GM12873 (cell line): Measurements from ENCODE around the gene MRPS2.

Experiments used
- CTCF ChIP-seq: IDR thresholded peaks from 2 replicates; pipeline ENCODE4 v1.5.1; 2012; ENCODE audit warnings: low read depth, mild to moderate bottlenecking, moderate library complexity, low read length, control low read depth; ENCODE audit not compliant: insufficient read depth; ENCODE audit errors: missing control alignments

The MRPS2 gene

GRCh38 chr9:135508211-135508820 is 7.8 kb downstream of the MRPS2 start:
- TF ChIP-seq CTCF: no peak

- TF ChIP-seq CTCF: no peak
Observed at GRCh38 chr9:135509458-135509857, 9.0 kb downstream of the MRPS2 start.

- TF ChIP-seq CTCF: no peak
Observed at GRCh38 chr9:135512241-135512603, 11.7 kb downstream of the MRPS2 start.

- no peak for TF ChIP-seq CTCF
Observed at GRCh38 chr9:135512904-135513303, 12.4 kb downstream of the MRPS2 start.

GRCh38 chr9:135513351-135513846 is 12.9 kb downstream of the MRPS2 start:
- TF ChIP-seq CTCF: no peak

- no peak for TF ChIP-seq CTCF
Observed at GRCh38 chr9:135514342-135515082, 14.0 kb downstream of the MRPS2 start.

GRCh38 chr9:135515083-135515951 is 14.8 kb downstream of the MRPS2 start:
- TF ChIP-seq CTCF: no peak
